ENCODE results near the gene PSMD12.

The PSMD12 gene

DNA sequence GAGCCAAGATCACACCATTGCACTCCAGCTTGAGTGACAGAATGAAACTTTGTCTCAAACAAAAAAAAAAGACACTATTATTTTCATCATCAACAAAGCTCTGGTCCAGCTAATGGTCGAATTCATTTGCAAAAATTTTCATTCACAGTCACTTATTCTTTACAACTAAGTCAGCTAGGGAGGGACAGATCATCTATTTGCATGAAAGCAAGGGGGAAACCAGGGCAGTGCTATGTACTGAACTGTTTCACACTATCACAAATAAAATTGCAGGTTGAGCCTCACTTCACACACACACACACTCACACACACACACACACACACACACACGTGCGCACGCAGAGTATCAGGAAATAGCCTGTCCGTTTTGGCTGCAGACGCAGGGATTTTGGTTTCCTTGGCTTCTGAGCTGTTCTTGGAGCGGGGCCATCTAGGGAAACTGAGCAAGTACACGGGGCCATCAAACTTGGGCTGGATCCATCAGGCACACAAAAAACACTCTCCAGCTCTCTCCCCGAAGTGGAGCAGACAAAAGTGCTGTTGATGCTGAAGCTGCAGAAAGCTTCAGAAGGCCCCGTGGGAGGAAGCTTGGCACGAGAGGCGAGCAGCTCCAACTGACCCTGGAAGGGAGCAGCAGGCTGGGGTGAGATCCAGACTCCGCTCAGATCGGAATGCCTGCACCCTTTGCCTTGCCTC is 77.0 kb downstream of the PSMD12 start:
- no peaks in the 10 kb centered on the region for H3K27me3 ChIP-seq (replicated peaks; ENCODE audit: control insufficient read depth, insufficient read depth, low read length)
- TF ChIP-seq, protein P1, sequence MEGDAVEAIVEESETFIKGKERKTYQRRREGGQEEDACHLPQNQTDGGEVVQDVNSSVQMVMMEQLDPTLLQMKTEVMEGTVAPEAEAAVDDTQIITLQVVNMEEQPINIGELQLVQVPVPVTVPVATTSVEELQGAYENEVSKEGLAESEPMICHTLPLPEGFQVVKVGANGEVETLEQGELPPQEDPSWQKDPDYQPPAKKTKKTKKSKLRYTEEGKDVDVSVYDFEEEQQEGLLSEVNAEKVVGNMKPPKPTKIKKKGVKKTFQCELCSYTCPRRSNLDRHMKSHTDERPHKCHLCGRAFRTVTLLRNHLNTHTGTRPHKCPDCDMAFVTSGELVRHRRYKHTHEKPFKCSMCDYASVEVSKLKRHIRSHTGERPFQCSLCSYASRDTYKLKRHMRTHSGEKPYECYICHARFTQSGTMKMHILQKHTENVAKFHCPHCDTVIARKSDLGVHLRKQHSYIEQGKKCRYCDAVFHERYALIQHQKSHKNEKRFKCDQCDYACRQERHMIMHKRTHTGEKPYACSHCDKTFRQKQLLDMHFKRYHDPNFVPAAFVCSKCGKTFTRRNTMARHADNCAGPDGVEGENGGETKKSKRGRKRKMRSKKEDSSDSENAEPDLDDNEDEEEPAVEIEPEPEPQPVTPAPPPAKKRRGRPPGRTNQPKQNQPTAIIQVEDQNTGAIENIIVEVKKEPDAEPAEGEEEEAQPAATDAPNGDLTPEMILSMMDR (IDR thresholded peaks at IDR 0.05; ENCODE audit: insufficient read depth, low read length, poor library complexity, severe bottlenecking): no peak
- H3K4me3 ChIP-seq (replicated peaks; ENCODE audit: low read depth, low read length): no peak overlapping the region
- no peaks in the 10 kb centered on the region for H3K36me3 ChIP-seq (ENCODE audit: control insufficient read depth, insufficient read depth, low read length)
- no peak for DNase-seq (ENCODE audit: extremely low read depth, insufficient read length)
